Parathyroid adenoma (tissue), 2 donors: Measurements from ENCODE around the gene TMEM63C.

Source experiments
- H2AFZ ChIP-seq: fragments of 300-600 bp; sonication (generic); one replicate; pipeline ENCODE4 v1.7.0; 2017; ENCODE audit warnings: antibody characterized with exemption, mild to moderate bottlenecking
- H3K27ac ChIP-seq: fragments of 300-600 bp; sonication (generic); one replicate; pipeline ENCODE4 v1.7.0; 2017
- H3K27me3 ChIP-seq: fragments of 300-600 bp; sonication (generic); one replicate; pipeline ENCODE4 v1.7.0; 2017; ENCODE audit warnings: low read length; ENCODE audit not compliant: control insufficient read depth, insufficient read depth
- H3K36me3 ChIP-seq: fragments of 300-600 bp; sonication (generic); one replicate; pipeline ENCODE4 v1.7.0; 2017; ENCODE audit warnings: low read length; ENCODE audit not compliant: control insufficient read depth, insufficient read depth
- H3K4me1 ChIP-seq: fragments of 300-600 bp; sonication (generic); one replicate; pipeline ENCODE4 v1.7.0; 2017; ENCODE audit warnings: control low read depth
- H3K4me2 ChIP-seq: fragments of 300-600 bp; sonication (generic); one replicate; pipeline ENCODE4 v1.7.0; 2017; ENCODE audit warnings: low read length
- H3K4me3 ChIP-seq: fragments of 300-600 bp; sonication (generic); one replicate; pipeline ENCODE4 v1.7.0; 2017; ENCODE audit warnings: low read depth, low read length
- H3K79me2 ChIP-seq: fragments of 300-600 bp; sonication (generic); one replicate; pipeline ENCODE4 v1.7.0; 2017; ENCODE audit warnings: control low read depth
- H3K9ac ChIP-seq: fragments of 300-600 bp; sonication (generic); one replicate; pipeline ENCODE4 v1.7.0; 2017; ENCODE audit warnings: mild to moderate bottlenecking
- H3K9me3 ChIP-seq: fragments of 300-600 bp; sonication (generic); one replicate; pipeline ENCODE4 v1.7.0; 2017; ENCODE audit warnings: low read length; ENCODE audit not compliant: control insufficient read depth
- TF ChIP-seq, protein P1 (sequence below): fragments of 300-600 bp; sonication (generic); IDR thresholded peaks from one replicate; pipeline ENCODE4 v1.7.0; 2017; ENCODE audit warnings: antibody characterized with exemption, mild to moderate bottlenecking
- donor health status: primary hyperparathyroidism.

TMEM63C gene

DNA sequence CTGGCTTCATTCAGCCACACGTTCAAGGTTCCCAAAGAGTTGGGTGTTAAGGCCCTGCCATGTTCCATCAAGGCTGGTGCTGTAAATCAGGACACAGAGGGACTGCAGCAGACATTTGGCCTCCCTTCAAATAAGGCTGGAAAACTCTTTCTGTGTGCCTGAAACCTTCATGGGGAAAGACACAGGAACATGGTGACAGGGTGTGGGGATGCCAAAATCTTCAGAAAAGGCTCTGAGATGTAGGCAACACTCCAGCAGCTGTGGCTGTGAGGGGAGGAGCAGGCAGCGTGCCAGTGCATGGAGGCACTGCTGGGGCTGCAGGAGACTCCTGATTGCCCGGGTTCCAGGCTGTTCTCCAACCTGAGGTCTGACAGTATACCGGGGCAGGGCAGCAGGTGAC is 124.1 kb downstream of the TMEM63C start:
- no peak overlapping the region for H3K4me2 ChIP-seq
- no peak overlapping the region for H3K4me3 ChIP-seq
- TF ChIP-seq, protein P1, sequence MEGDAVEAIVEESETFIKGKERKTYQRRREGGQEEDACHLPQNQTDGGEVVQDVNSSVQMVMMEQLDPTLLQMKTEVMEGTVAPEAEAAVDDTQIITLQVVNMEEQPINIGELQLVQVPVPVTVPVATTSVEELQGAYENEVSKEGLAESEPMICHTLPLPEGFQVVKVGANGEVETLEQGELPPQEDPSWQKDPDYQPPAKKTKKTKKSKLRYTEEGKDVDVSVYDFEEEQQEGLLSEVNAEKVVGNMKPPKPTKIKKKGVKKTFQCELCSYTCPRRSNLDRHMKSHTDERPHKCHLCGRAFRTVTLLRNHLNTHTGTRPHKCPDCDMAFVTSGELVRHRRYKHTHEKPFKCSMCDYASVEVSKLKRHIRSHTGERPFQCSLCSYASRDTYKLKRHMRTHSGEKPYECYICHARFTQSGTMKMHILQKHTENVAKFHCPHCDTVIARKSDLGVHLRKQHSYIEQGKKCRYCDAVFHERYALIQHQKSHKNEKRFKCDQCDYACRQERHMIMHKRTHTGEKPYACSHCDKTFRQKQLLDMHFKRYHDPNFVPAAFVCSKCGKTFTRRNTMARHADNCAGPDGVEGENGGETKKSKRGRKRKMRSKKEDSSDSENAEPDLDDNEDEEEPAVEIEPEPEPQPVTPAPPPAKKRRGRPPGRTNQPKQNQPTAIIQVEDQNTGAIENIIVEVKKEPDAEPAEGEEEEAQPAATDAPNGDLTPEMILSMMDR: no peak
- no peak overlapping the region for H3K27ac ChIP-seq
- no peaks in the 10 kb centered on the region for H3K27me3 ChIP-seq
- H3K4me1 ChIP-seq: no peaks in the 10 kb centered on the region
- no peak overlapping the region for H2AFZ ChIP-seq
- H3K36me3 ChIP-seq: no peaks in the 10 kb centered on the region
- H3K9ac ChIP-seq: no peak overlapping the region
- H3K79me2 ChIP-seq: peaks cover 18% of the 10 kb centered on the region
- H3K9me3 ChIP-seq: no peaks in the 10 kb centered on the region

DNA sequence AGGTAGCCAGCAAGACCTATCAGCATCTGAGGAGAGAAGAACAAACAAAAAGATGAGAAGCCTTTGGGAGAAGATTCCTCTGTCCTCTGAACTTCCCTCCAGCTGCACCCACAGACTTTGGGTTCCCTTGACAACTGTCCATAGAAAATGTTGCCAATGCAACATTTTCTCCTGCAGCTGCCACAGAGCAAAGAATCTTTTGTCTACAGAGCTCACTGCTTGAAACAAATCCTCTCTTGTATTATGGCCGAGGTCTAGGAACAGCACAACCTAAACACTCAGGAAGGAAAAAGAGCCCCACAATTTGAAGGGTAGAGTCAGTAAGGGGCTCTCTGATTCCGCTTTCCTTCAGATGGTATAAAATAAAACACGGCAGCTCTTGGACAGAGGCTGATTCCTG is 124.8 kb downstream of the TMEM63C start:
- H3K4me3 ChIP-seq: no peak overlapping the region

DNA sequence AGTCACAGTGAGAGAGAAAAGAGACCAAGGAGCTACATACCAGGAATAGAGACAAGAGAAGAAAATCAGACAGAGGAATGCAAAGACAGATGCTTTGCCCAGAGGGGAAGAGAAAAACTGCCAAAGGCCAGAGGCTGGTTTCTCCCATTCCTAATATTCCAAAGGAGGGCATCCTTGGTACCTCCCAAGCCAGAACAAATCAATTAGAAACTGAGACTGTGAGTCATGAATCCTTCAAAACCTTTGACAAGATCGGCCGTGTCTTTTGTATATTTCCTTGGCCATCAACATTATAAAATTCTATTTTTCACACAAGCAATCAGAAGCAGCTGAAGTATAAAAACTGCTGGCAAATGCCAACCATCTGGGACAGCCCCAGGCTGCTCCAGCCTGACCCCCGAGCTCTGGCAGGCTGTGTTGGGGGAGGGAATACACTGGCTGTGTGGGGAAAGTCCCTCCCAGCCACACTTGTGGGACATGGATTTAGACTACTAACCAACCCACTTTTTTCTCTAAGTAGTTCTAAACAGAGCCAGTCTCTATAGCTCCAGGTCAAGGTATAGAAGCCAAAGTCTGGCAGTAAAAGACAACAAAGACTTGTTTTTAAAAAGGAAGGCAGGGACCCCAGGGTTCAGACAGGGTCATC is 125.4 kb downstream of the TMEM63C start:
- no peaks in the 10 kb centered on the region for H3K4me1 ChIP-seq
- H3K79me2 ChIP-seq: peaks cover 19% of the 10 kb centered on the region
- H3K27ac ChIP-seq: no peak overlapping the region
- no peaks in the 10 kb centered on the region for H3K27me3 ChIP-seq
- H3K4me2 ChIP-seq: no peak overlapping the region
- H2AFZ ChIP-seq: no peak overlapping the region
- H3K36me3 ChIP-seq: no peaks in the 10 kb centered on the region
- H3K9ac ChIP-seq: no peak overlapping the region
- H3K4me3 ChIP-seq: no peak overlapping the region
- TF ChIP-seq, protein P1: no peak
- no peaks in the 10 kb centered on the region for H3K9me3 ChIP-seq

More for the DNA sequence above, 124.8 kb downstream of the TMEM63C start:
- Histone ChIP-seq H3K9ac (no peak overlapping the region), H3K4me2 (no peak overlapping the region), H3K79me2 (peaks cover 22% of the 10 kb centered on the region), H2AFZ (no peak overlapping the region), H3K27ac (no peak overlapping the region), H3K4me1 (no peaks in the 10 kb centered on the region), H3K27me3 (no peaks in the 10 kb centered on the region), H3K36me3 (no peaks in the 10 kb centered on the region), H3K9me3 (no peaks in the 10 kb centered on the region)
- TF ChIP-seq, protein P1: no peak
